Effector memory CD4-positive, alpha-beta T cell (primary cell): ENCODE data around the gene ATL1.
"Not testable (repeated sequence)": the region's sequence is repeated elsewhere in the genome, so short reads cannot be mapped to it uniquely, and the experiment has no call there.

Source experiments
- DNase-seq, 3 donors: peaks; one replicate each; pipeline ENCODE4 v3.0.0-alpha.2; 2020
- H3K27ac ChIP-seq: 2 replicates; pipeline ENCODE4 v1.7.0; 2013; ENCODE audit warnings: mild to moderate bottlenecking, low read length, moderate library complexity; ENCODE audit not compliant: insufficient read depth, poor library complexity, severe bottlenecking
- H3K27me3 ChIP-seq: replicated peaks from 2 replicates; pipeline ENCODE4 v1.7.0; 2013; ENCODE audit warnings: mild to moderate bottlenecking, low read length; ENCODE audit not compliant: insufficient read depth, control insufficient read depth, poor library complexity, severe bottlenecking
- H3K36me3 ChIP-seq: 2 replicates; pipeline ENCODE4 v1.7.0; 2013; ENCODE audit warnings: mild to moderate bottlenecking, low read length, moderate library complexity; ENCODE audit not compliant: control insufficient read depth, insufficient read depth
- H3K4me1 ChIP-seq: 2 replicates; pipeline ENCODE4 v1.7.0; 2013; ENCODE audit warnings: low read length, mild to moderate bottlenecking; ENCODE audit not compliant: control insufficient read depth, insufficient read depth, poor library complexity, severe bottlenecking
- H3K4me3 ChIP-seq: 2 replicates; pipeline ENCODE4 v1.7.0; 2013; ENCODE audit warnings: low read length, low read depth, mild to moderate bottlenecking; ENCODE audit not compliant: insufficient read depth, poor library complexity, severe bottlenecking
- H3K9me3 ChIP-seq: 2 replicates; pipeline ENCODE4 v1.7.0; 2013; ENCODE audit warnings: mild to moderate bottlenecking, low read length, moderate library complexity; ENCODE audit not compliant: control insufficient read depth

The ATL1 gene

GRCh38 chr14:50635141-50635540 lies 75.2 kb downstream of the ATL1 start:
- Histone ChIP-seq H3K27ac (no peak overlapping the region), H3K27me3 (no peaks in the 10 kb centered on the region), H3K9me3 (no peaks in the 10 kb centered on the region), H3K4me1 (no peaks in the 10 kb centered on the region), H3K36me3 (no peaks in the 10 kb centered on the region), H3K4me3 (no peak overlapping the region)
- no peak for DNase-seq

- no peak overlapping the region for H3K27ac ChIP-seq
- H3K9me3 ChIP-seq: no peaks in the 10 kb centered on the region
- no peaks in the 10 kb centered on the region for H3K27me3 ChIP-seq
- H3K36me3 ChIP-seq: no peaks in the 10 kb centered on the region
- H3K4me3 ChIP-seq: no peak overlapping the region
- no peaks in the 10 kb centered on the region for H3K4me1 ChIP-seq
- no peak for DNase-seq
These were observed 87.3 kb downstream of the ATL1 start for GRCh38 chr14:50647282-50647681.

- Histone ChIP-seq H3K4me3 (no peak overlapping the region), H3K27ac (no peak overlapping the region), H3K4me1 (no peaks in the 10 kb centered on the region), H3K27me3 (no peaks in the 10 kb centered on the region), H3K9me3 (no peaks in the 10 kb centered on the region), H3K36me3 (no peaks in the 10 kb centered on the region)
- no peak for DNase-seq
These were observed 87.8 kb downstream of the ATL1 start for GRCh38 chr14:50647753-50648152.

- Histone ChIP-seq H3K36me3 (no peaks in the 10 kb centered on the region), H3K9me3 (no peaks in the 10 kb centered on the region), H3K4me1 (no peaks in the 10 kb centered on the region), H3K27ac (no peak overlapping the region), H3K4me3 (no peak overlapping the region), H3K27me3 (no peaks in the 10 kb centered on the region)
- DNase-seq: no peak
These were observed 89.7 kb downstream of the ATL1 start for GRCh38 chr14:50649691-50650090.

GRCh38 chr14:50656776-50657175 lies 96.8 kb downstream of the ATL1 start:
- H3K27ac ChIP-seq: no peak overlapping the region
- H3K9me3 ChIP-seq: no peaks in the 10 kb centered on the region
- H3K4me3 ChIP-seq: no peak overlapping the region
- DNase-seq: no peak
- no peaks in the 10 kb centered on the region for H3K36me3 ChIP-seq
- H3K27me3 ChIP-seq: no peaks in the 10 kb centered on the region
- no peaks in the 10 kb centered on the region for H3K4me1 ChIP-seq

GRCh38 chr14:50657753-50658152 lies 97.8 kb downstream of the ATL1 start:
- Histone ChIP-seq H3K27me3 (no peaks in the 10 kb centered on the region), H3K36me3 (no peaks in the 10 kb centered on the region), H3K4me3 (no peak overlapping the region), H3K4me1 (no peaks in the 10 kb centered on the region), H3K9me3 (no peaks in the 10 kb centered on the region), H3K27ac (no peak overlapping the region)
- DNase-seq: no peak

- Histone ChIP-seq H3K9me3 (no peaks in the 10 kb centered on the region), H3K4me3 (no peak overlapping the region), H3K36me3 (no peaks in the 10 kb centered on the region), H3K27ac (no peak overlapping the region), H3K4me1 (no peaks in the 10 kb centered on the region), H3K27me3 (no peaks in the 10 kb centered on the region)
- DNase-seq: no peak
These were observed 98.3 kb downstream of the ATL1 start for GRCh38 chr14:50658203-50658602.

GRCh38 chr14:50659327-50659974 lies 99.5 kb downstream of the ATL1 start:
- no peaks in the 10 kb centered on the region for H3K36me3 ChIP-seq
- no peak for DNase-seq
- H3K27ac ChIP-seq: no peak overlapping the region
- H3K4me1 ChIP-seq: no peaks in the 10 kb centered on the region
- H3K4me3 ChIP-seq: no peak overlapping the region
- H3K9me3 ChIP-seq: no peaks in the 10 kb centered on the region
- no peaks in the 10 kb centered on the region for H3K27me3 ChIP-seq

GRCh38 chr14:50664579-50664978 lies 104.6 kb downstream of the ATL1 start:
- not testable (repeated sequence) for H3K36me3 ChIP-seq, H3K9me3 ChIP-seq, H3K27ac ChIP-seq, H3K4me1 ChIP-seq, H3K27me3 ChIP-seq, H3K4me3 ChIP-seq, DNase-seq

- H3K27me3 ChIP-seq, H3K9me3 ChIP-seq, H3K4me3 ChIP-seq, H3K27ac ChIP-seq, H3K36me3 ChIP-seq, H3K4me1 ChIP-seq, DNase-seq: not testable (repeated sequence)
These were observed 105.4 kb downstream of the ATL1 start for GRCh38 chr14:50665300-50665699.
